NCI-H2081 (cell line): ENCODE measurements around the gene SP2.

ENCODE experiments used
- DNase-seq, 2 experiments: peaks; one replicate each; lab custom pipeline; 2025; lab: John Stamatoyannopoulos, UW

Gene SP2

GRCh38 chr17:47973541-47973940 lies 77.5 kb downstream of the SP2 start:
- no peak for DNase-seq

- no peak for DNase-seq
These were observed 79.3 kb downstream of the SP2 start for GRCh38 chr17:47975189-47975822.

- DNase-seq = no peak
These were observed 79.8 kb downstream of the SP2 start for GRCh38 chr17:47975823-47976205.

- peak; percentile 64 to 73 for DNase-seq
These were observed 82.3 kb downstream of the SP2 start for GRCh38 chr17:47978324-47978723.
